NT2/D1 (cell line): ENCODE results near the gene PIP5K1C.

ENCODE experiments used
- SUZ12 ChIP-seq: IDR thresholded peaks from 2 replicates; pipeline ENCODE4 v1.6.1; 2011; ENCODE audit not compliant: insufficient read length, insufficient read depth; ENCODE audit errors: extremely low read depth
- YY1 ChIP-seq: IDR thresholded peaks from 2 replicates; pipeline ENCODE4 v1.6.1; 2011; ENCODE audit not compliant: insufficient read length, insufficient read depth
- ZNF274 ChIP-seq: IDR thresholded peaks from 2 replicates; pipeline ENCODE4 v1.6.1; 2011; ENCODE audit warnings: mild to moderate bottlenecking, low read depth, low read length

- TF ChIP-seq YY1 (no peak), SUZ12 (no peak), ZNF274 (no peak)
These were observed 68.2 kb downstream of the PIP5K1C start for GRCh38 chr19:3632098-3632497.
